GM19043 (cell line): ENCODE data around the gene PMVK.

Experiments used
- ATAC-seq: cut with Tn5 transposase; IDR thresholded peaks from one replicate; pipeline ENCODE4 v1.9.1; 2021; ENCODE audit warnings: low read depth; ENCODE audit not compliant: unreplicated experiment

Gene PMVK

GRCh38 chr1:154883919-154884868 lies 52.3 kb downstream of the PMVK start:
- ATAC-seq, result no peak

- ATAC-seq, result no peak
Measured at GRCh38 chr1:154881820-154882535, 54.5 kb downstream of the PMVK start.

- ATAC-seq, result no peak
Measured at GRCh38 chr1:154880671-154881070, 55.8 kb downstream of the PMVK start.

GRCh38 chr1:154879038-154879421 lies 57.5 kb downstream of the PMVK start:
- no peak for ATAC-seq

GRCh38 chr1:154878371-154879037 lies 58.0 kb downstream of the PMVK start:
- ATAC-seq, result no peak

GRCh38 chr1:154877370-154877974 lies 59.0 kb downstream of the PMVK start:
- no peak for ATAC-seq

- no peak for ATAC-seq
Measured at GRCh38 chr1:154876842-154877369, 59.6 kb downstream of the PMVK start.
